HepG2 (cell line): ENCODE data around the gene ZNF544. TPM values are rescaled to one million over a fixed set of nuclear protein-coding genes. Genes with fewer than 3 reads are reported as not detected.

Experiments used
- ARHGAP35 ChIP-seq: sonication (generic); formaldehyde crosslinking; IDR thresholded peaks from 2 replicates; pipeline ENCODE4 v1.9.0; 2022; ENCODE audit warnings: mild to moderate bottlenecking, inconsistent platforms, moderate library complexity, missing genetic modification reagents, borderline replicate concordance
- CBX1 ChIP-seq: IDR thresholded peaks from one replicate; pipeline ENCODE4 v1.6.1; 2016; ENCODE audit warnings: antibody characterized with exemption, low read depth
- CENPT ChIP-seq: sonication (generic); formaldehyde crosslinking; IDR thresholded peaks from 2 replicates; pipeline ENCODE4 v1.8.0; 2022; ENCODE audit warnings: low read depth, mild to moderate bottlenecking, moderate library complexity, missing genetic modification reagents
- HDAC1 ChIP-seq: sonication (generic); formaldehyde crosslinking; IDR thresholded peaks from 2 replicates; pipeline ENCODE4 v1.5.1; 2020; ENCODE audit warnings: mild to moderate bottlenecking, missing genetic modification reagents
- HOXA3 ChIP-seq: sonication (generic); formaldehyde crosslinking; IDR thresholded peaks from 2 replicates; pipeline ENCODE4 v1.5.0; 2020; ENCODE audit warnings: missing genetic modification reagents
- KLF16 ChIP-seq, 2 experiments: sonication (generic) in 1 of 2; formaldehyde crosslinking in 1 of 2; IDR thresholded peaks; 2 replicates each; pipeline versions ENCODE4 v1.6.1 to v1.8.0; 2016 to 2023; ENCODE audit warnings: missing genetic modification reagents in 2 of 2, missing compliant biosample characterization in 1 of 2
- PHF8 ChIP-seq: sonication (generic); formaldehyde crosslinking; IDR thresholded peaks from 2 replicates; pipeline ENCODE4 v1.5.0; 2020; ENCODE audit warnings: missing genetic modification reagents
- SCMH1 ChIP-seq: sonication (generic); formaldehyde crosslinking; IDR thresholded peaks from 2 replicates; pipeline ENCODE4 v1.9.0; 2021; ENCODE audit warnings: missing genetic modification reagents, mild to moderate bottlenecking, borderline replicate concordance
- SSRP1 ChIP-seq: IDR thresholded peaks from 2 replicates; pipeline ENCODE4 v1.6.1; 2016; ENCODE audit warnings: control low read depth
- ZNF234 ChIP-seq: sonication (generic); formaldehyde crosslinking; conservative IDR thresholded peaks from 2 replicates; pipeline ENCODE4 v1.5.1; 2020; ENCODE audit warnings: mild to moderate bottlenecking, missing genetic modification reagents
- ZNF263 ChIP-seq: sonication (generic); formaldehyde crosslinking; IDR thresholded peaks from 2 replicates; pipeline ENCODE4 v1.4.0; 2020; ENCODE audit warnings: missing genetic modification reagents
- ZNF292 ChIP-seq: sonication (generic); formaldehyde crosslinking; IDR thresholded peaks from 2 replicates; pipeline ENCODE4 v1.8.1; 2022; ENCODE audit warnings: mild to moderate bottlenecking, low read depth, missing genetic modification reagents, borderline replicate concordance
- ZNF33B ChIP-seq: sonication (generic); formaldehyde crosslinking; IDR thresholded peaks from 2 replicates; pipeline ENCODE4 v1.5.1; 2020; ENCODE audit warnings: mild to moderate bottlenecking, missing genetic modification reagents
- ZNF431 ChIP-seq: sonication (generic); formaldehyde crosslinking; IDR thresholded peaks from 2 replicates; pipeline ENCODE4 v1.9.0; 2022; ENCODE audit warnings: missing genetic modification reagents, low read depth, mild to moderate bottlenecking, borderline replicate concordance
- ZNF605 ChIP-seq: sonication (generic); formaldehyde crosslinking; IDR thresholded peaks from 2 replicates; pipeline ENCODE4 v1.8.0; 2022; ENCODE audit warnings: mild to moderate bottlenecking, missing genetic modification reagents
- ZNF674 ChIP-seq: sonication (generic); formaldehyde crosslinking; IDR thresholded peaks from 2 replicates; pipeline ENCODE4 v1.5.0; 2020; ENCODE audit warnings: low read depth, mild to moderate bottlenecking, missing genetic modification reagents
- ZNF737 ChIP-seq: sonication (generic); formaldehyde crosslinking; IDR thresholded peaks from 2 replicates; pipeline ENCODE4 v1.5.0; 2020; ENCODE audit warnings: missing genetic modification reagents, mild to moderate bottlenecking, borderline replicate concordance
- ZNF841 ChIP-seq: sonication (generic); formaldehyde crosslinking; IDR thresholded peaks from 2 replicates; pipeline ENCODE4 v1.8.1; 2023; ENCODE audit warnings: missing genetic modification reagents, borderline replicate concordance
- ZNF850 ChIP-seq: sonication (generic); formaldehyde crosslinking; conservative IDR thresholded peaks from 2 replicates; pipeline ENCODE4 v1.9.0; 2021; ENCODE audit warnings: mild to moderate bottlenecking, missing genetic modification reagents
- polyA plus RNA-seq, 8 experiments: library from polyadenylated mRNA; depleted of rRNA in 3 of 8; stranded (reverse) in 7 of 8; unstranded in 1 of 8; fragments of >200 nt; fragmentation: Illumina TruSeq in 4 of 8; extraction: Trizol in 4 of 8; gene quantifications; 2 replicates each; pipeline versions ENCODE4 v1.2.1 to v1.2.3, GENCODE V29; 2011 to 2016; ENCODE audit warnings: low read depth in 4 of 8, missing spikeins in 1 of 8, mixed read lengths in 1 of 8; ENCODE audit not compliant: insufficient read depth in 1 of 8
- total RNA-seq, 5 experiments: library from RNA; depleted of rRNA; stranded (reverse); fragments of >200 nt; fragmentation: Illumina TruSeq; extraction: Trizol; gene quantifications; 2 replicates each; pipeline ENCODE4 v1.2.3, GENCODE V29; 2016; ENCODE audit warnings: low read depth in 1 of 5
- TF ChIP-seq, protein P1 (sequence below): sonication (generic); formaldehyde crosslinking; IDR thresholded peaks from 2 replicates; pipeline ENCODE4 v1.8.0; 2022; ENCODE audit warnings: low read depth, missing genetic modification reagents
- TF ChIP-seq, protein P2 (sequence below): sonication (generic); formaldehyde crosslinking; IDR thresholded peaks from 2 replicates; pipeline ENCODE4 v1.4.0; 2020; ENCODE audit warnings: mild to moderate bottlenecking, low read depth, missing genetic modification reagents
- TF ChIP-seq, protein P3 (sequence below): IDR thresholded peaks from 2 replicates; pipeline ENCODE4 v1.6.1; 2016; ENCODE audit warnings: missing genetic modification reagents, missing compliant biosample characterization
- TF ChIP-seq, protein P4 (sequence below): sonication (generic); formaldehyde crosslinking; conservative IDR thresholded peaks from 2 replicates; pipeline ENCODE4 v1.8.0; 2022; ENCODE audit warnings: missing genetic modification reagents
- TF ChIP-seq, protein P5 (sequence below): sonication (generic); formaldehyde crosslinking; IDR thresholded peaks from 2 replicates; pipeline ENCODE4 v1.5.0; 2020; ENCODE audit warnings: mild to moderate bottlenecking, missing genetic modification reagents, moderate library complexity

ZNF544 gene
- total and polyA plus RNA-seq, 2 of the 13 experiments (the other 11 are each of a cell fraction or from before 2014, with no cell fraction given): 13.1 to 17.0 TPM

DNA sequence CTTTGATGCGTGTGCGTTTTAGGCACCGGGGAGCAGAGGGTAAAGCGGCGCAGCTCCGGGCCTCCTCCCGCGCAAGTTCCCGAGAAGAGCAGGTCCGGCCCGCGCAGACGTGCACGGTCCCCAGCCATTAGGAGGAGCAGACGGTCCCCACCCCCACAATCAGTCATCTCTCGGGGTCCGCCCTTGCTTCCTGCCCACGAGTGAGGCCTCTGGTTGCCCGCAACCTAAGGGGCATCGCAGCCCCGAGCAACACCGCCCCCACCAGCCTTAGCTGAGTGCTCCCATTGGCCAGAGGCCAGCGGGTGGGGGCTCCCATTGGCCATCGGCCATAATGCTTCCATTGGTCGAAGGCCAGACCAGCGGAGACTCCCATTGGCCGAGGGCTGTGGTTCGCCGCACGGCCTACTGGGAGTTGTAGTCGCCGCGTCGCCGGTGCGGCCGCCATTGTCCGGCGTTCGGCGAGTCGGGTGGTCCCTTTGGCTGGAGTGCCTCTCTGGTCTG lies 49.9 kb downstream of the ZNF544 start, which contains the start of gene ZNF8 (continued):
- TF ChIP-seq ZNF841 (CRISPR knock-in tag) (no peak), ZNF234 (no peak), ZNF605 (CRISPR knock-in tag) (peak; percentile 93; the same call in 1 of the 2 replicates), ZNF737 (CRISPR knock-in tag) (no peak; the same call in 1 of the 2 replicates), SSRP1 (no peak), ZNF674 (CRISPR knock-in tag) (no peak), CBX1 (no peak), ZNF292 (CRISPR knock-in tag) (no peak), SCMH1 (CRISPR knock-in tag) (no peak), PHF8 (CRISPR knock-in tag) (peak; percentile 65), ARHGAP35 (CRISPR knock-in tag) (no peak), HDAC1 (CRISPR knock-in tag) (peak; percentile 80), HOXA3 (CRISPR knock-in tag) (peak; percentile 55; the same call in 1 of the 2 replicates), ZNF263 (CRISPR knock-in tag) (peak; percentile 77), ZNF850 (no peak), CENPT (CRISPR knock-in tag) (no peak), ZNF33B (CRISPR knock-in tag) (no peak), ZNF431 (CRISPR knock-in tag) (no peak), KLF16 (CRISPR knock-in tag; IDR thresholded peaks at IDR 0.05) (no peak)
- TF ChIP-seq, protein P1, sequence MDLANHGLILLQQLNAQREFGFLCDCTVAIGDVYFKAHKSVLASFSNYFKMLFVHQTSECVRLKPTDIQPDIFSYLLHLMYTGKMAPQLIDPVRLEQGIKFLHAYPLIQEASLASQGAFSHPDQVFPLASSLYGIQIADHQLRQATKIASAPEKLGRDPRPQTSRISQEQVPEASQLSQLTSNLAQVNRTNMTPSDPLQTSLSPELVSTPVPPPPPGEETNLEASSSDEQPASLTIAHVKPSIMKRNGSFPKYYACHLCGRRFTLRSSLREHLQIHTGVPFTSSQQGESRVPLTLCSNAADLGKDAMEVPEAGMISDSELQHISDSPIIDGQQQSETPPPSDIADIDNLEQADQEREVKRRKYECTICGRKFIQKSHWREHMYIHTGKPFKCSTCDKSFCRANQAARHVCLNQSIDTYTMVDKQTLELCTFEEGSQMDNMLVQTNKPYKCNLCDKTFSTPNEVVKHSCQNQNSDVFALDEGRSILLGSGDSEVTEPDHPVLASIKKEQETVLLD (CRISPR knock-in tag): no peak
- TF ChIP-seq, protein P2, sequence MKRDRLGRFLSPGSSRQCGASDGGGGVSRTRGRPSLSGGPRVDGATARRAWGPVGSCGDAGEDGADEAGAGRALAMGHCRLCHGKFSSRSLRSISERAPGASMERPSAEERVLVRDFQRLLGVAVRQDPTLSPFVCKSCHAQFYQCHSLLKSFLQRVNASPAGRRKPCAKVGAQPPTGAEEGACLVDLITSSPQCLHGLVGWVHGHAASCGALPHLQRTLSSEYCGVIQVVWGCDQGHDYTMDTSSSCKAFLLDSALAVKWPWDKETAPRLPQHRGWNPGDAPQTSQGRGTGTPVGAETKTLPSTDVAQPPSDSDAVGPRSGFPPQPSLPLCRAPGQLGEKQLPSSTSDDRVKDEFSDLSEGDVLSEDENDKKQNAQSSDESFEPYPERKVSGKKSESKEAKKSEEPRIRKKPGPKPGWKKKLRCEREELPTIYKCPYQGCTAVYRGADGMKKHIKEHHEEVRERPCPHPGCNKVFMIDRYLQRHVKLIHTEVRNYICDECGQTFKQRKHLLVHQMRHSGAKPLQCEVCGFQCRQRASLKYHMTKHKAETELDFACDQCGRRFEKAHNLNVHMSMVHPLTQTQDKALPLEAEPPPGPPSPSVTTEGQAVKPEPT: 0 out of 2 replicates have a peak, but pooled peaks have one; percentile 23
- TF ChIP-seq, protein P3, sequence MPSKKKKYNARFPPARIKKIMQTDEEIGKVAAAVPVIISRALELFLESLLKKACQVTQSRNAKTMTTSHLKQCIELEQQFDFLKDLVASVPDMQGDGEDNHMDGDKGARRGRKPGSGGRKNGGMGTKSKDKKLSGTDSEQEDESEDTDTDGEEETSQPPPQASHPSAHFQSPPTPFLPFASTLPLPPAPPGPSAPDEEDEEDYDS (CRISPR knock-in tag): peak; percentile 88
- TF ChIP-seq, protein P4, sequence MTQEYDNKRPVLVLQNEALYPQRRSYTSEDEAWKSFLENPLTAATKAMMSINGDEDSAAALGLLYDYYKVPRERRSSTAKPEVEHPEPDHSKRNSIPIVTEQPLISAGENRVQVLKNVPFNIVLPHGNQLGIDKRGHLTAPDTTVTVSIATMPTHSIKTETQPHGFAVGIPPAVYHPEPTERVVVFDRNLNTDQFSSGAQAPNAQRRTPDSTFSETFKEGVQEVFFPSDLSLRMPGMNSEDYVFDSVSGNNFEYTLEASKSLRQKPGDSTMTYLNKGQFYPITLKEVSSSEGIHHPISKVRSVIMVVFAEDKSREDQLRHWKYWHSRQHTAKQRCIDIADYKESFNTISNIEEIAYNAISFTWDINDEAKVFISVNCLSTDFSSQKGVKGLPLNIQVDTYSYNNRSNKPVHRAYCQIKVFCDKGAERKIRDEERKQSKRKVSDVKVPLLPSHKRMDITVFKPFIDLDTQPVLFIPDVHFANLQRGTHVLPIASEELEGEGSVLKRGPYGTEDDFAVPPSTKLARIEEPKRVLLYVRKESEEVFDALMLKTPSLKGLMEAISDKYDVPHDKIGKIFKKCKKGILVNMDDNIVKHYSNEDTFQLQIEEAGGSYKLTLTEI (CRISPR knock-in tag): no peak
- TF ChIP-seq, protein P5, sequence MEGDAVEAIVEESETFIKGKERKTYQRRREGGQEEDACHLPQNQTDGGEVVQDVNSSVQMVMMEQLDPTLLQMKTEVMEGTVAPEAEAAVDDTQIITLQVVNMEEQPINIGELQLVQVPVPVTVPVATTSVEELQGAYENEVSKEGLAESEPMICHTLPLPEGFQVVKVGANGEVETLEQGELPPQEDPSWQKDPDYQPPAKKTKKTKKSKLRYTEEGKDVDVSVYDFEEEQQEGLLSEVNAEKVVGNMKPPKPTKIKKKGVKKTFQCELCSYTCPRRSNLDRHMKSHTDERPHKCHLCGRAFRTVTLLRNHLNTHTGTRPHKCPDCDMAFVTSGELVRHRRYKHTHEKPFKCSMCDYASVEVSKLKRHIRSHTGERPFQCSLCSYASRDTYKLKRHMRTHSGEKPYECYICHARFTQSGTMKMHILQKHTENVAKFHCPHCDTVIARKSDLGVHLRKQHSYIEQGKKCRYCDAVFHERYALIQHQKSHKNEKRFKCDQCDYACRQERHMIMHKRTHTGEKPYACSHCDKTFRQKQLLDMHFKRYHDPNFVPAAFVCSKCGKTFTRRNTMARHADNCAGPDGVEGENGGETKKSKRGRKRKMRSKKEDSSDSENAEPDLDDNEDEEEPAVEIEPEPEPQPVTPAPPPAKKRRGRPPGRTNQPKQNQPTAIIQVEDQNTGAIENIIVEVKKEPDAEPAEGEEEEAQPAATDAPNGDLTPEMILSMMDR: peak; percentile 35; the same call in 1 of the 2 replicates
